ENCODE results near the gene ACAP2.
"Not testable (repeated sequence)": the region's sequence is repeated elsewhere in the genome, so short reads cannot be mapped to it uniquely, and the experiment has no call there.

The ACAP2 gene

GRCh38 chr3:195297446-195297845 lies 145.4 kb downstream of the ACAP2 start:
- TF ChIP-seq, protein P1, sequence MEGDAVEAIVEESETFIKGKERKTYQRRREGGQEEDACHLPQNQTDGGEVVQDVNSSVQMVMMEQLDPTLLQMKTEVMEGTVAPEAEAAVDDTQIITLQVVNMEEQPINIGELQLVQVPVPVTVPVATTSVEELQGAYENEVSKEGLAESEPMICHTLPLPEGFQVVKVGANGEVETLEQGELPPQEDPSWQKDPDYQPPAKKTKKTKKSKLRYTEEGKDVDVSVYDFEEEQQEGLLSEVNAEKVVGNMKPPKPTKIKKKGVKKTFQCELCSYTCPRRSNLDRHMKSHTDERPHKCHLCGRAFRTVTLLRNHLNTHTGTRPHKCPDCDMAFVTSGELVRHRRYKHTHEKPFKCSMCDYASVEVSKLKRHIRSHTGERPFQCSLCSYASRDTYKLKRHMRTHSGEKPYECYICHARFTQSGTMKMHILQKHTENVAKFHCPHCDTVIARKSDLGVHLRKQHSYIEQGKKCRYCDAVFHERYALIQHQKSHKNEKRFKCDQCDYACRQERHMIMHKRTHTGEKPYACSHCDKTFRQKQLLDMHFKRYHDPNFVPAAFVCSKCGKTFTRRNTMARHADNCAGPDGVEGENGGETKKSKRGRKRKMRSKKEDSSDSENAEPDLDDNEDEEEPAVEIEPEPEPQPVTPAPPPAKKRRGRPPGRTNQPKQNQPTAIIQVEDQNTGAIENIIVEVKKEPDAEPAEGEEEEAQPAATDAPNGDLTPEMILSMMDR (IDR thresholded peaks at IDR 0.05; ENCODE audit: low read depth, low read length, missing control alignments), result no peak
- DNase-seq, result no peak
- Histone ChIP-seq H3K27ac (no peak overlapping the region), H3K36me3 (replicated peaks) (peaks cover 5% of the 10 kb centered on the region), H3K27me3 (replicated peaks) (no peaks in the 10 kb centered on the region), H3K4me3 (ENCODE audit: low read depth, low read length) (no peak overlapping the region)
- in situ Hi-C loops (cut with HindIII; ENCODE audit: low pct_ligation_motif_present, low sequenced_read_pairs), result loop anchor here (25.0 kb wide), 1 partner anchor 215 kb away; no protein-coding TSS in a partner anchor

- in situ Hi-C loops (cut with HindIII; ENCODE audit: low pct_ligation_motif_present, low sequenced_read_pairs), result loop anchor here (25.0 kb wide), 1 partner anchor 216 kb away; no protein-coding TSS in a partner anchor
- H3K27me3 ChIP-seq (replicated peaks), result no peaks in the 10 kb centered on the region
- no peak overlapping the region for H3K27ac ChIP-seq
- no peak overlapping the region for H3K4me3 ChIP-seq (ENCODE audit: low read depth, low read length)
- TF ChIP-seq, protein P1 (IDR thresholded peaks at IDR 0.05; ENCODE audit: low read depth, low read length, missing control alignments), result no peak
- no peak for DNase-seq
- peaks cover 5% of the 10 kb centered on the region for H3K36me3 ChIP-seq (replicated peaks)
Measured at GRCh38 chr3:195296662-195297061, 146.2 kb downstream of the ACAP2 start.

- Histone ChIP-seq H3K36me3 (replicated peaks) (peaks cover 5% of the 10 kb centered on the region), H3K4me3 (ENCODE audit: low read depth, low read length) (no peak overlapping the region), H3K27ac (no peak overlapping the region), H3K27me3 (replicated peaks) (no peaks in the 10 kb centered on the region)
- in situ Hi-C loops (cut with HindIII; ENCODE audit: low pct_ligation_motif_present, low sequenced_read_pairs), result loop anchor here (25.0 kb wide), 1 partner anchor 221 kb away; no protein-coding TSS in a partner anchor
- TF ChIP-seq, protein P1 (IDR thresholded peaks at IDR 0.05; ENCODE audit: low read depth, low read length, missing control alignments), result no peak
- DNase-seq, result no peak
Measured at GRCh38 chr3:195291121-195291520, 151.7 kb downstream of the ACAP2 start.

GRCh38 chr3:195290643-195291042 lies 152.2 kb downstream of the ACAP2 start:
- H3K36me3 ChIP-seq (replicated peaks); H3K27me3 ChIP-seq (replicated peaks); H3K4me3 ChIP-seq (ENCODE audit: low read depth, low read length); H3K27ac ChIP-seq; DNase-seq: not testable (repeated sequence)
- in situ Hi-C loops (cut with HindIII; ENCODE audit: low pct_ligation_motif_present, low sequenced_read_pairs), result loop anchor here (25.0 kb wide), 1 partner anchor 222 kb away; no protein-coding TSS in a partner anchor

- Histone ChIP-seq H3K27ac (peak overlapping the region; percentile 4), H3K36me3 (replicated peaks) (peaks cover 9% of the 10 kb centered on the region), H3K27me3 (replicated peaks) (no peaks in the 10 kb centered on the region), H3K4me3 (ENCODE audit: low read depth, low read length) (no peak overlapping the region)
- in situ Hi-C loops (cut with HindIII; ENCODE audit: low pct_ligation_motif_present, low sequenced_read_pairs), result loop anchor here (25.0 kb wide), 1 partner anchor 226 kb away; no protein-coding TSS in a partner anchor
- TF ChIP-seq, protein P1 (IDR thresholded peaks at IDR 0.05; ENCODE audit: low read depth, low read length, missing control alignments), result no peak
- no peak for DNase-seq
Measured at GRCh38 chr3:195286115-195286872, 156.5 kb downstream of the ACAP2 start.

DNA sequence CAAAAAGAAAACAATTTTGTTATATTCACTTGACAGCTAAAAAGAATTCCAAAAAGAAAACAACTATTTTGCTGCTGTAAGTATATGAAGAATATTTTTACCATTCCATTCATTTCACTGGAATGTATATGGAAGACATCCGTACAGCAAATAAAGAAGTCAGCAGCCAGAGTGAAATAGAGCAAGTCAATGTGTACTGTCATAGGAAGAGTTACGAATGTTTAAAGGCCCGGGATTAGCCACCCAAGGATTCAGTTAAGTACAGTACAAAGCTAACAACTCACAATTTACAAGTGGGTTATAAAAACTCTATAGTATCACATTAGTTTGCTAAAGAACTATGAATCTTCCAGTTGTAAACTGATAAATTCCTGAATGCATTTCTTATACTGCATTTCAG lies 157.4 kb downstream of the ACAP2 start:
- TF ChIP-seq, protein P1 (IDR thresholded peaks at IDR 0.05; ENCODE audit: low read depth, low read length, missing control alignments), result no peak
- in situ Hi-C loops (cut with HindIII; ENCODE audit: low pct_ligation_motif_present, low sequenced_read_pairs), result loop anchor here (25.0 kb wide), 1 partner anchor 227 kb away; no protein-coding TSS in a partner anchor
- H3K36me3 ChIP-seq (replicated peaks), result peaks cover 9% of the 10 kb centered on the region
- H3K27ac ChIP-seq, result no peak overlapping the region
- H3K27me3 ChIP-seq (replicated peaks), result no peaks in the 10 kb centered on the region
- no peak for DNase-seq
- no peak overlapping the region for H3K4me3 ChIP-seq (ENCODE audit: low read depth, low read length)
